HG02884 (cell line): ENCODE data around the gene EWSR1.
"Not testable (repeated sequence)": the region's sequence is repeated elsewhere in the genome, so short reads cannot be mapped to it uniquely, and the experiment has no call there.

Source experiments
- ATAC-seq: cut with Tn5 transposase; IDR thresholded peaks from one replicate; pipeline ENCODE4 v1.9.1; 2021; ENCODE audit warnings: mild to moderate bottlenecking, moderate library complexity; ENCODE audit not compliant: unreplicated experiment

The EWSR1 gene, protein sequence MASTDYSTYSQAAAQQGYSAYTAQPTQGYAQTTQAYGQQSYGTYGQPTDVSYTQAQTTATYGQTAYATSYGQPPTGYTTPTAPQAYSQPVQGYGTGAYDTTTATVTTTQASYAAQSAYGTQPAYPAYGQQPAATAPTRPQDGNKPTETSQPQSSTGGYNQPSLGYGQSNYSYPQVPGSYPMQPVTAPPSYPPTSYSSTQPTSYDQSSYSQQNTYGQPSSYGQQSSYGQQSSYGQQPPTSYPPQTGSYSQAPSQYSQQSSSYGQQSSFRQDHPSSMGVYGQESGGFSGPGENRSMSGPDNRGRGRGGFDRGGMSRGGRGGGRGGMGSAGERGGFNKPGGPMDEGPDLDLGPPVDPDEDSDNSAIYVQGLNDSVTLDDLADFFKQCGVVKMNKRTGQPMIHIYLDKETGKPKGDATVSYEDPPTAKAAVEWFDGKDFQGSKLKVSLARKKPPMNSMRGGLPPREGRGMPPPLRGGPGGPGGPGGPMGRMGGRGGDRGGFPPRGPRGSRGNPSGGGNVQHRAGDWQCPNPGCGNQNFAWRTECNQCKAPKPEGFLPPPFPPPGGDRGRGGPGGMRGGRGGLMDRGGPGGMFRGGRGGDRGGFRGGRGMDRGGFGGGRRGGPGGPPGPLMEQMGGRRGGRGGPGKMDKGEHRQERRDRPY

DNA sequence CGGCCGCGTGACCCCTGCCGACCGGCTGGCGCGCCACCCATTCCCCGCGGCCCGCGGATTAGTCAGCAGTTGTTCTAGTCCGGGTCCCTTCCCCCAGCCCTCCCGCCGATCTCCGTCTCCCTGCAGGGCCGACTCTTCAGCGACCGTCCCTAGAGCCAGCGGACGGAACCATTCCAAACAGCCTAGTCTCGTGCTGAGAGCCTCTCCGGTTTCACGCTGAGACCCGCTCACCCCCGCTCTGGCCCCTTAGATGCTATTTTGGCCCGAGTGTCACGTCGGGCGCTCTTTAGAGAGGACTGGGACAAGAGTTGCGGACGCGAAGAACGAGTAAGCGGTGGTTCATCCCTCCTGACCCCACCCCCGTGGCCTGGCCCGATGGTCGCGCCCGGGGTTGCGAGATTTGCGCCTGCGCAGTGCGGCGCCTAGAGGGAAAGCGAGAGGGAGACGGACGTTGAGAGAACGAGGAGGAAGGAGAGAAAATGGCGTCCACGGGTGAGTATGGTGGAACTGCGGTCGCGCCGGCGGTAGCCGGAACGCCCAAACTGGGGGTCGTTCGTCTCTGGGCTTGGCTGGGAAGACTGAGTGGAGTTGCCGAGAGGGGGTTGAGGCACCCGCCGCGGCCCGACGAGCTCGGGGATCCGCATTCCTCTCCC, at the start of gene EWSR1, which contains the start of gene RHBDD3:
Gene EWSR1, plus strand, starts transcription at position 411 of the 653 bp plus-strand sequence. Its CDS starts 69 bp downstream, at position 480.
Gene RHBDD3, minus strand, starts transcription at position 124 of the 653 bp plus-strand sequence. CDS start 2,355 bp downstream, outside the sequence.
- ATAC-seq: peak; percentile 50

DNA sequence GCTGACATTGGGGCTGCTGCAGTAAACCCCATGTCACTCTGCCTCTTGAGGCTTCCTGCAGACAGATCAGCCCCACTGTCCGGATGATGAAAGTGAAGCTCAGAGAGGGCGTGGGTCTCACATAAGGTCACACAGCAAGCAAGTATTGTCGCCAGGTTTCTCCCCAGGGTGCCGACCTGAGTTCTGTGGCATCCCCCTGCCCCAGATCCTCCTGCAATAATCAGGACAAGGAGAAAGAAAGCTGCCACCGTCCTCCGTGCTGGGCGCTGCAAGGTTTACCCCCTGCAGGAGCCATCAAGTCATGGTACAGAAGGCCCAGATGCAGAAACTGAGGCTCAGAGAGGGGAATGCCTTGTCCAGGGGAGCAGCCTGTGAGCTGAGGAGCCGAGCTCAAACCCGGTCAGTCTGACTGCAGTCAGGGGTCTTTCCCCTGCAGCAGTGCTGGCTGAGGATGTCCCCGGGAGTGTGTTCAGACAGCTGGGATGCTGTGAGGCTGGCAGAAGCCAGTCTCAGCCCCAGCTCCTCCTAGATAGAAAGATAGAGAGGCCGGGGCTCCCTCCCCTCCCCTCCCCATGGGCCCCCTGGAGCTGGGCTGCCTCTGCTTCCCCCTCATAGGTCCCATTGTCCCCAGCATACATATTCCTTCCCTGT, 49.2 kb upstream of the EWSR1 start:
- no peak for ATAC-seq

DNA sequence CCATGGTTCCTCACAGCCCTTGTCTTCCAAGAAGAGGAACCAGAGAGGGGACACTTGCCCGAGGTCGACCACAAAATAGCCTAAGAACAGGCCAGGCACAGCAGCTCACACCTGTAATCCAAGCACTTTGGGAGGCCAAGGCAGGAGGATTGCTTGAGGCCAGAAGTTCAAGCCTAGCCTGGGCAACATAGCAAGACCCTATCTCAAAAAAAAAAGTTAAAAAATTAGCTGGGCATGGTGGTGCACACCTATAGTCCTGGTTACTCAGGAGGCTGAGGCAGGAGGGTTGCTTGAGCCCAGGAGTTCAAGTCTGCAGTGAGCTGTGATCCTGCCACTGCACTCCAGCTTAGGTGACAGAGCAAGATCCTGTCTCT, 48.7 kb upstream of the EWSR1 start:
- not testable (repeated sequence) for ATAC-seq

DNA sequence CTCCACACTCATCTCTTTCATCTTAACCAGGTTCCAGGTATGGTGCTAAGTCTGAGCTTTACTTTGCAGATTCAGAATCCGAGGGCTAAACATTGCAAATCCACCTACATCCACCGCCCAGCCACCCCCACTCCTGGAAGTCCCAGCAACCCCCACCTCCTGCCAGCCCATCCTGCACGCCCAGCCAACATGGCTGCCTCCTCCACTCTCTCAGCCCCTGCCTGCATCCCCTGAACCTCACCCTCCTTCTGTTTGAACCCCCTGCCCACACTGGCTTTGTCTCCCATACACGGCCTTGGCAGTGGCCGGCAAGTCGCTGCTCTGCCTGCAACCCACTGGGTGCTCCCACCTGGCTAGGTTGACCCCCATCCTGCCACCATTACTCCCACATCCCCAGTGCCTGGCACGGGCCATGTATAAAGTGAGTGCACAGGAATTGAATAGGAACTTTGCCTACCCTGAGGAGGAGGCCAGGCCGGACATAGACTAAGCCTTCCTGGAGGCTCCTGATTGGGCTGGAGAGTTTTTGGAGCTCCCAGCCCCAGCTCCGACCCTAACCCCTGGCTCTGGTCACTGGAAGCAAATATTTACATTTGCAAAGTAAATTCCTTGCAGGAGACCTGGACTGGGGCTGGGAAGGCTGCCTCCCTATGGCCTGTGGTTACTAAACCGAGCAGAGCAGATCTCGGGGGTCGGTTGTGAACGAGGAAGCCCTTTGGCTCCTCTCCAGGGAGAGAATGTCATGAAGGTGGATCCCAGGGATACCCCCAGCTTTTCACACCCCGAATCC, 48.0 kb upstream of the EWSR1 start:
- ATAC-seq: no peak

DNA sequence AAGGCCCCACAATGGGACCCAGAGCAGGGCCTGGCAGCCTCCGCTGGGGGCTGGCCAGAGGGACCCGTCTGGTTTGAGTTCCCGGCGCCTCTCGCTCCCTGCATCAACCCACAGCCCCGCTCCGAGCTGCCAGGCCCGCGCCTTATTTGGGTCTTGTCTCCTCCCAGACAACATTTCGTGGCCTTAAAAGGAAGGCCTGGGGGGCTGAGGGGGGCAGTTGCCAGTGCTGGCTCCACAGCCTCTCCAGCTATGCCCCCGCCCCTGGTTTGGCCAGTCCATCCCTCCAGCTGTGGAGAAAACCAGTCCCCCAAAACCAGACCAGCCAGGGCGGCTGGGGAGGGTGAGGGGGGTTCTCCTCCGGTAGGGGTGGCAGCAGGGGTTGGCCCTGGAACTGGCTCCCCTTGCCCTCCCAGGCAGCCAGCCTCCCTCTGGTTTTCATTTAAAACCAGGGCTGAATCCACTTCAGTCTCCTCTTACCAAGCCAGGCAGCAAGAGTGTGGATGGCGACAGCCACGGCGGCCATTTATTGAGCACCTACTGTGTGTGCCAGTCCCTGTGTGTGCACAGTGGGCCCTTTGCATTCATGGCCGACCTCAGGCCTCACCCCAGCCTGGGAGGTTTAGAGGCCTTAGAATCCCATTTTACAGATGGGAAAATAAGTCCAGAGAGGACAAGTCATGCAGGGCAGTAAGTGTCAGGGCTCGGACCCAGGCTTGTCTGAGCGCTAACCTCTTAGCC, 43.8 kb upstream of the EWSR1 start:
- ATAC-seq: no peak

DNA sequence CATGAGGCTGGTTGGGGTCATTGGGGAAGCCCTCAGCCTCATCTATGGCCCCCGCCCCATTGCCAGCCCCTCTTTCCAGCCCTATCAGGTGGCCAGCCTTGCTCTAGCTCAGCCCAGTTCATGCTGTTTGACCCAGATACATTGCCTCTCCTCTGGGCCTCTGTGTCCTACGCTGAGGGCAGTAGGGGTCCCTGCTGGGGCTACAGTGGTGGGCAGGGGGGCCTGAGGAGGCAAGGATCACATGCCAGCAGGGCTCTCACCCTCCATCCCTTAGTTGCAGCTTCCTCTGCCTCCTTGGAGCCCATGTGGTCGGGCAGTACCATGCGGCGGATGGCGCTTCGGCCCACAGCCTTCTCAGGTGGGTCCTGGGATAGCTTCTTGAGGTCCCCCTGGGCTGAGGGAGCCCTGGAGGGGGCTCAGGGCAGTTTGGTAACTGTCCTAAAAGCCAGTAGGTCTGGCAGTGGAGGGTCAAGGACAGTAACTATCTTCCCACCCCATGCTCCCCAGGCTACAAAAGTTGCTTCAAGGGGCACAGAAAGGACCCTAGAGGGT, 43.1 kb upstream of the EWSR1 start:
- ATAC-seq: no peak

DNA sequence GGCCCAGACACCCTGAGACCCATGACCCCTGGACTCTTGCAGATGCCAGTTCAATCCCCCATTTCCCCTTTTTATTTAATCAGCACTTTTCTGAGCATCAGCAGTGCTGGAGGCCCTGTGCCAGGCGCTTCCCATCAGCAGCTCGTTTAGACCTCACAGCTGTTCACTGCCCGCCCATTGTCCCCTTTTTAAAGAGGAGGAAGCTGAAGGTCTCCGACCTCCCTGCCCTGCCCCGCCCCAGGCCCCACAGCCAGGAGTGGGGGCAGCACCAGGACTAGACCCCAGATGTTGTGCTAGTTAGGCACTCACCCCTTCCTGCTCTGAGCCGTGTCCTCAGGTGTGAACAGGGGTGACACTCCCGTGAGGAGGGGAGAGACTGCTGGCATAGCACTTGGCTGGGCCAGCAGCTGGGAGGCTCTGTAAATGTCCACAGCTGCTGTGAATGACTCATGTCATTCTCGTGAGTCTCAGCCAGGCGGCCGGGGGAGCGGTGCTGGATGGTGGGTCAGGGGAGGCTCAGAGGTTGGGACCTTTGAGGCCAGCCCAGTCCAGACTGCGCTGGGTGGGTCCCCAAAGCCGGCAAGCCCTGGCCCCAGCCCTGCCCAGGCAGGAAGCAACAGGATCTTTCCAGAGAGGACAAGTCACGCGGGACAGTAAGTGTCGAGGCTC, 42.5 kb upstream of the EWSR1 start:
- no peak for ATAC-seq

DNA sequence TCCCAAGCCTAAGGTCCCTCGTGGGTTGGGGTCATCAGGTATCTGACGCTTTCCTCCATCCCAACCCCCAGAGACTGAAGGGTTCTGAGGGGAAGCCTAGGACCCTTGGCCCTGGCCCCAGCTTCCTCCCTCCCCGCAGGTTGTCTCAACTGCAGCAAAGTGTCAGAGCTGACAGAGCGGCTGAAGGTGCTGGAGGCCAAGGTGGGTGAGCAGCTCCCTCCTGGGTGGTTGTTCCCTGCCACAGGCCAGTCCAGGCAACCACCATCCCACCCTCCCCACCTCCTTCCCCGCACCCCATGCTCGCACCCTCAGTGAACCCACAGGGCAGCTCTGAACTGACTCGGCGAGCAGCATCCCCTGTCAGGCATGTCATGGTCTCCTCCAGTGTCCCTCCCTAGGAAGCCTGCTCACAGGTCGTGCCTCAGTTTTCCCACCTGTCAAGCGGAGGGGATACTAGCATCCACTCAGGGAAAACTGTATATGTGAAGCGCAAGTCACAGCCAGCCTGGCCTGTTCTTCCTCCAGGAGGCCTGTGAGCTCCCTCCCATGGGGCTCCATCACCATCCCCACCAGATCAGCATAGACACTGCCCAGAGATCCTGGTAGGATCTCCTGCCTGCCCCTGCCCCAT, 41.6 kb upstream of the EWSR1 start:
- no peak for ATAC-seq

DNA sequence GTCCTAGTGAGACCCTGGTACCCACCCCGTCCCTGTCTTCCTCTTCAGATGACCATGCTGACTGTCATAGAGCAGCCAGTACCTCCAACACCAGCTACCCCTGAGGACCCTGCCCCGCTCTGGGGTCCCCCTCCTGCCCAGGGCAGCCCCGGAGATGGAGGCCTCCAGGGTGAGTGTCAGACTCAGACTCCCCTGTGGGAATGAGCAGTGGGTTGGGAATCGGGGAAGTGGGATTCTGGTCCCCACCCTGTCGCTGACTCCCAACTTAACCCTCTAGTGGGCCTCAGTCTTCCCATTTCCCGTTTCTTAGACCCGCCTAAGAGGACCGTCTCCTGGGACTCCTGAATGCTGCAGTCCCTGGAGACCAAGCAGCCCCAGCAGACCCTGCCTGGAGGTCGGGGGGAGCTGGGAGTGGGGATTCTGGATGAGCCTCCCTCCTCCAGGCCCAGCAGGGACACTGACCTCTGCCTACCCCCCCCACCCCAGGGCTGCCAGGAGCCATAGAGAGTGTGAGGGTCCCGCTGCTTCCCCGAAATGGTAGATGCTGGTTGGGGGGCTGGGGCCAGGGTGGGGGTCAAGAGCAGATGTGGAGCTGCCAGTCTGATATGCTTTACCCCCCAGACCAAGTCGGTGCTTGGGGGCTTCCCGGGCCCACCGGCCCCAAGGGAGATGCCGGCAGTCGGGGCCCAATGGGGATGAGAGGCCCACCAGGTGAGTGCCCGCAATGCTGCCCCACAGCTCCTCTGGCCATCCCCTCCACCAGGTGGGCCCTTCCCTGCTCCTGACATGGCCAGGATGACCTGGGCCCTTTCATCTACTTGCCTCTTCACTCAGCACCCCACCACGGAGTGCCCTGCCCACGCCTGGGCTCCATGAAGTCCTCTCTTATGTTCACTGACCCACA, 36.8 kb upstream of the EWSR1 start:
- no peak for ATAC-seq

DNA sequence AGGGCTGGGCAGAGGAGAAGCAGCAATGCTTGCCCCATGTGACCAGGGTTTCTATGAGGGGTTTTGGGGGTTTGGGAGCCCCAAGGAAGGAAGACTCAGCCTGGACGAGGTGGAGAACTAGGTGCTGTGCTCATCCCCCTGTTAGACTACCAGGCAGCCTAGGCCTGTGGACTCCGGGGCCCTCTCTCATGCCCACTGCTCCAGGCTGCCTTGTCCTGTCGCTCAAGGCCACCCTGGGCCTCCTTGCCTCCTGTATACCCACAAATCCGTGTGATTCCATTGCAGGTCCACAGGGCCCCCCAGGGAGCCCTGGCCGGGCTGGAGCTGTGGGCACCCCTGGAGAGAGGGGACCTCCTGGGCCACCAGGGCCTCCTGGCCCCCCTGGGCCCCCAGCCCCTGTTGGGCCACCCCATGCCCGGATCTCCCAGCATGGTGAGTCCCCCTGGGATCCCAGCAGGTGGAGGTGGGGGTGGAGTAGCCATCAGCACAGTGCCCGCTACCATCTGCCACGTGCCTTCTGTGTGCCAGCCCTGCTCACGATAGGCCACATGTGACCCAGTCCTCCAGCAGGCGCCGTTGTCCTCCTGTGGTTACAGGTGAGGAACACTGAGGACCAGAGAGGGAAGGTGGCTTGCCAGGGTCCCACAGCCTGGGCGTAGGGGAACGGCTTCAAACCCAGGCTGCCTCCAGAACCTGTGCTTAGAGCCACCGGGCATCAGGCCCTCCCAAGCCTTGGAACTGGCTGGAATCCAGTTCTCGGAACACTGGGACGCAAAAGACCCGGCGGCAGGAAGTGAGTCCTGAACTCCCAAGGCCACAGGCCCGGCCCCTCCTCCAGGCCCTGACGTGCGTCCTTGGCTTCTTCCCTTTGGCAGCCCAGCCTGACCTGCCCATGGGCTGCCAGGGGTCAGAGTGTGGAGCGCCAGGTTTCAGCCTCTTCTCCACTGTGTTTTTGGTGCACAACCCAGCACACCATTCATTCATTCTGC, 35.8 kb upstream of the EWSR1 start:
- no peak for ATAC-seq

DNA sequence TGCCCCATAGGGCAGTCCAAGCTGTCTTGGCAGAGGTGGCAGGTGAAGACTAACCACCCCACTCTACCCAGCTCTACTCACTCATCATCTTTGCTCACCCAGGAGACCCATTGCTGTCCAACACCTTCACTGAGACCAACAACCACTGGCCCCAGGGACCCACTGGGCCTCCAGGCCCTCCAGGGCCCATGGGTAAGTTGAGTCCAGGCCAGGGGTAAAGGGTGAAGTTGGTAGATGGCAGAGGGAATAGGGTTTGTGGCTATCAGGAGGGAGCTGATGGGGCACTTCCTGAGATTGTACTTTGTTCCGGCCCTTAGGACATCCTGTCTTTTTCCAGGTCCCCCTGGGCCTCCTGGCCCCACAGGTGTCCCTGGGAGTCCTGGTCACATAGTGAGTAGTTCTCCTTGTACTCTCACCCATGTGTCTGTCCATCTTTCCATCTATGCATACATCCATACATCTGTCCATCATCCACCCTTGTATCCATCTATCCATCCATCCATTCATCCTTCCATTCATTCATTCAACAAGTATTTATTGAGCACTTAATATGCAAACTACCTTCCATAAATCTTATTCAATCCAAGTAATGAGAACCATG, 34.7 kb upstream of the EWSR1 start:
- ATAC-seq: no peak

DNA sequence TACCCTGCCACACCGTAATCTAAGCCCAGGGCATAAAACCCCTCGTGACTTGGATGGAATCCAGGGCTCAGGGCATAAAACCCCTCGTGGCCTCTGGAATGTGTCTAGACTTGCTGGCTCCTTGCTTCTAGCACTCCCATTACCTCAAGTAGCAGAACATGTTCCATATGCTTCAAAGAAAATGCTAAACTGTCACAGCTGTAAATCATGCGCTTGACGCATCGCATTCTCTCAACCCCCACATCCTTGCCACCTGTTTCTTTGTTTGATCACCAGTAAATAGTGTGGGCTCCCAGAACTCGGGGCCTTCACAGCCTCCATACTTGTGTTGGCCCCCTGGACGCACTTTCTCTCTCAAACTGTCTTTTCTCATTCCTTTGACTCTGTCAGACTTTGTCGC, 27.6 kb upstream of the EWSR1 start:
- ATAC-seq: not testable (repeated sequence)

DNA sequence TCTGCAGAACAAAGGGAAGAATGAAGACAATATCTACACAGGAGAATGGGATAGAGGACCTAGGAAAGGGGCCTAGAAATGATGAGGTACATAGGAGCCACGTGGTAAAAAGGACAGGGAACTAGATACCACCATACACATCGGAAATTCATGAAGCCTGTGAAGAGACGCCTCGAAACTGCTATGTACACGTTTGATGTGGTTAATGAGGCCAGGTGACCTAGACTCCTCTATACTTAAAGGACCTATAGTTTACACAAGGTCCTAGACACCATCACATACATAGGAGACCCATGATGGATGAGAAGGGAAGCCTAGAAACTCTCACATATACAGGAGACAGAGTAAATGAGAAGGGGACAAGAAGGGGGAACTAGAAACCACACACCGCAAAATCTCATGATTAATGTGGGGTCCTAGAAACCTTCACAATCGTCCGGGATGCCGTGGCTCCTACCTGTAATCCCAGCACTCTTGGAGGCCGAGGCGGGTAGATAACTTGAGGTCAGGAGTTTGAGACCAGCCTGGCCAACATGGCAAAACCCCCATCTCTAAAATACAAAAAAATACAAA, 24.1 kb upstream of the EWSR1 start:
- ATAC-seq: no peak

DNA sequence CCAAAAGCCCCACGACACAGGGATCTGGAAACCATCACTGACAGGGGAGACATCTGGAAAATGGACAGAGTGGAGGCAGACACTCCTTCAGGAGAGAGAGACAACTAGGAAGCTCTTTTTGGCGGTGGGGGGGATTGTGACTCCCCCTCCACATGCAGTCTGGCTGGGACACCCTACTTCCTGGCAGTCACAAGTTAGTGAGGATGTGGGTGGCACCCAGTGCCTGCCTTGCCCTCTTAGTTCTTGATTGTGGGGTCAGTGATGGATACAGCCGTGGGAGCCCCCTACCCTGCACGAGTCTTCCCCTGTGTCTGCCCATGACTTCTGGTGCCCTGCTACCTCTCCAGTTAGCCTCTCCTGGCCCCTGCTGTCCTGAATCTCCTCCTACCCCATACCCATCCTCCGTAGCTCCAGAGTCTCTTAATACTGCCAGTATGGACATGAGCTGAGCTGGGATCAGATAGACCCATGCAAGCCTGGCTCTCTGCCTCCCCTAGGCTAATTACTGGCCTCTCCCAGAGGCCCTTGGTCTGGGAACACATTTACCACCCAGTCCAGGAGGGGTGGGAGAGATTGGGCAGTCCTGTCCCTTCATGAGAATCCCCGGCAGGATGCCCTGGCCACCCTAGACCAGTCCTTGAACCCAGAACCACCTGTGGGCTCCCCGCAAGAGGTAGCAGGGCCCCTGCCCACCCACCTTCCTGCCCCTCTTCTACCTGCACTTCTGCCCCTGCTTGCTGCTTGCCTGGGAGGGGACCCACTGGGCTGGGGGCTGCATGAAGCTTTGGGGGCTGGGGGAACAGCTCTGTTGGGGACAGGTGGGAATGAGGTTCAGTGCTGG, 23.1 kb upstream of the EWSR1 start:
- ATAC-seq: no peak
